Trophoblast cell (in vitro differentiated cells and primary cell): Measurements from ENCODE around the gene TAX1BP3.
A peak's percentile ranks its signal among the peaks of the same experiment; 100 is the strongest.

ENCODE experiments used
- DNase-seq, 2 donors: peaks; one replicate each; pipeline ENCODE4 v3.0.0-alpha.2; 2016
- H2AFZ ChIP-seq: 2 replicates; pipeline ENCODE4 v1.6.1; 2013; ENCODE audit warnings: low read length, moderate library complexity, mild to moderate bottlenecking; ENCODE audit not compliant: insufficient read depth, poor library complexity
- H2AK5ac ChIP-seq: 2 replicates; pipeline ENCODE4 v1.6.1; 2013; ENCODE audit warnings: mild to moderate bottlenecking, low read length
- H2BK120ac ChIP-seq: 2 replicates; pipeline ENCODE4 v1.6.1; 2013; ENCODE audit warnings: low read length, mild to moderate bottlenecking, moderate library complexity; ENCODE audit not compliant: insufficient read depth, poor library complexity
- H2BK12ac ChIP-seq: 2 replicates; pipeline ENCODE4 v1.6.1; 2013; ENCODE audit warnings: mild to moderate bottlenecking, low read length, moderate library complexity
- H2BK5ac ChIP-seq: 2 replicates; pipeline ENCODE4 v1.6.1; 2013; ENCODE audit warnings: low read length, low read depth, moderate library complexity, mild to moderate bottlenecking; ENCODE audit not compliant: poor library complexity
- H3K14ac ChIP-seq: 2 replicates; pipeline ENCODE4 v1.6.1; 2013; ENCODE audit warnings: mild to moderate bottlenecking, low read length
- H3K18ac ChIP-seq: 2 replicates; pipeline ENCODE4 v1.6.1; 2013; ENCODE audit warnings: mild to moderate bottlenecking, low read length
- H3K23ac ChIP-seq: 2 replicates; pipeline ENCODE4 v1.6.1; 2013; ENCODE audit warnings: low read length
- H3K27ac ChIP-seq: 2 replicates; pipeline ENCODE4 v1.5.1; 2013; ENCODE audit warnings: low read depth, mild to moderate bottlenecking, inconsistent platforms, low read length, moderate library complexity
- H3K27me3 ChIP-seq: 2 replicates; pipeline ENCODE4 v1.6.1; 2013; ENCODE audit warnings: inconsistent platforms, mild to moderate bottlenecking, low read length, moderate library complexity; ENCODE audit not compliant: insufficient read depth
- H3K36me3 ChIP-seq, 2 experiments: 1 replicate in 1 of 2; 2 replicates in 1 of 2; pipeline ENCODE4 v1.6.1; 2013; ENCODE audit warnings: low read length in 2 of 2, mild to moderate bottlenecking in 2 of 2, moderate library complexity in 1 of 2; ENCODE audit not compliant: insufficient read depth in 2 of 2, control insufficient read depth in 1 of 2
- H3K4ac ChIP-seq: 2 replicates; pipeline ENCODE4 v1.6.1; 2013; ENCODE audit warnings: low read depth, mild to moderate bottlenecking, low read length, moderate library complexity
- H3K4me1 ChIP-seq, 2 experiments: 1 replicate in 1 of 2; 2 replicates in 1 of 2; pipeline ENCODE4 v1.6.1; 2013; ENCODE audit warnings: low read length in 2 of 2, mild to moderate bottlenecking in 2 of 2, moderate library complexity in 1 of 2; ENCODE audit not compliant: insufficient read depth in 2 of 2, control insufficient read depth in 1 of 2
- H3K4me2 ChIP-seq: 2 replicates; pipeline ENCODE4 v1.6.1; 2013; ENCODE audit warnings: inconsistent platforms, mild to moderate bottlenecking, low read length, moderate library complexity
- H3K4me3 ChIP-seq: 2 replicates; pipeline ENCODE4 v1.5.1; 2013; ENCODE audit warnings: mild to moderate bottlenecking, low read depth, low read length, inconsistent platforms
- H3K79me1 ChIP-seq: one replicate; pipeline ENCODE4 v1.6.1; 2013; ENCODE audit warnings: low read length
- H3K79me2 ChIP-seq: 2 replicates; pipeline ENCODE4 v1.6.1; 2013; ENCODE audit warnings: low read length, mild to moderate bottlenecking; ENCODE audit not compliant: control insufficient read depth, insufficient read depth, poor library complexity
- H3K9ac ChIP-seq: 2 replicates; pipeline ENCODE4 v1.6.1; 2013; ENCODE audit warnings: mild to moderate bottlenecking, low read length
- H3K9me3 ChIP-seq: 2 replicates; pipeline ENCODE4 v1.6.1; 2013; ENCODE audit warnings: low read depth, mild to moderate bottlenecking, control low read depth, inconsistent platforms, low read length; ENCODE audit not compliant: insufficient read depth
- H4K12ac ChIP-seq: 2 replicates; pipeline ENCODE4 v1.6.1; 2013; ENCODE audit warnings: low read depth, mild to moderate bottlenecking, low read length, moderate library complexity
- H4K8ac ChIP-seq: 2 replicates; pipeline ENCODE4 v1.6.1; 2013; ENCODE audit warnings: low read depth, mild to moderate bottlenecking, low read length, moderate library complexity
- H4K91ac ChIP-seq: one replicate; pipeline ENCODE4 v1.6.1; 2013; ENCODE audit warnings: low read depth, mild to moderate bottlenecking, low read length, moderate library complexity
- WGBS: extraction: QIAGEN DNeasy Blood & Tissue Kit; methylation state at CpG from one replicate; pipeline ENCODE4 v1.1.7; 2013; ENCODE audit warnings: missing lambda C conversion rate; ENCODE audit not compliant: insufficient read length, insufficient coverage; ENCODE audit errors: extremely low coverage; 5-methylcytosine and 5-hydroxymethylcytosine counted together

Gene TAX1BP3

DNA sequence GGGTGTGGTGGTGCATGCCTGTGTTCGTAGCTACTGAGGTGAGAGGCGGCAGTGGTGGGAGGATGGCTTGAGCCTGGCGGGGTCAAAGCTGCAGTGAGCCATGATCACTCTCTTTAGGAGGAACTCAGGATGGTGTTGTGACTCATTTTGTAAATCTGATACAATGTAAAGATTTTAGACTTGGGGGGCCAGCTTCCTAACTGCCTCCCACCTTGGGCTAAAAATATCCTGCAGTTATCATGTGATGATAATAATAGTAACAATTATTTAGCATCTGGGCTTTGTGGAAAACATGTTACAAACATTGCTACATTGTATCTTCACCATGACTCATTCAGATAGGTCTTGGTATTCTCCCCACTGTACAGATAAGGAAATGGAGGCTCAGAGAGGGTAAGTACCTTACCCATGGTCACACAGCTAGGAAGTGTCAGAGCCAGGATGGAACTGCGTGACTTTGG lies 24.5 kb downstream of the TAX1BP3 start:
- Histone ChIP-seq H3K9ac (no peak overlapping the region), H3K79me1 (no peaks in the 10 kb centered on the region), H3K79me2 (no peaks in the 10 kb centered on the region), H4K8ac (no peak overlapping the region), H2BK120ac (no peak overlapping the region), H3K27me3 (no peaks in the 10 kb centered on the region), H3K36me3 (peaks cover 25 to 26% of the 10 kb centered on the region in 2 experiments), H2BK12ac (no peak overlapping the region), H2BK5ac (no peak overlapping the region), H3K14ac (no peak overlapping the region), H4K91ac (no peak overlapping the region), H2AFZ (no peak overlapping the region), H3K4me2 (no peak overlapping the region), H4K12ac (no peak overlapping the region), H3K4me3 (no peak overlapping the region), H3K4ac (no peak overlapping the region), H2AK5ac (no peak overlapping the region), H3K4me1 (no peaks in the 10 kb centered on the region), H3K18ac (no peak overlapping the region), H3K27ac (no peak overlapping the region), H3K9me3 (no peaks in the 10 kb centered on the region), H3K23ac (no peak overlapping the region)
- no CpG with 5 or more reads among the region's 4 CpGs for WGBS
- DNase-seq = no peak

DNA sequence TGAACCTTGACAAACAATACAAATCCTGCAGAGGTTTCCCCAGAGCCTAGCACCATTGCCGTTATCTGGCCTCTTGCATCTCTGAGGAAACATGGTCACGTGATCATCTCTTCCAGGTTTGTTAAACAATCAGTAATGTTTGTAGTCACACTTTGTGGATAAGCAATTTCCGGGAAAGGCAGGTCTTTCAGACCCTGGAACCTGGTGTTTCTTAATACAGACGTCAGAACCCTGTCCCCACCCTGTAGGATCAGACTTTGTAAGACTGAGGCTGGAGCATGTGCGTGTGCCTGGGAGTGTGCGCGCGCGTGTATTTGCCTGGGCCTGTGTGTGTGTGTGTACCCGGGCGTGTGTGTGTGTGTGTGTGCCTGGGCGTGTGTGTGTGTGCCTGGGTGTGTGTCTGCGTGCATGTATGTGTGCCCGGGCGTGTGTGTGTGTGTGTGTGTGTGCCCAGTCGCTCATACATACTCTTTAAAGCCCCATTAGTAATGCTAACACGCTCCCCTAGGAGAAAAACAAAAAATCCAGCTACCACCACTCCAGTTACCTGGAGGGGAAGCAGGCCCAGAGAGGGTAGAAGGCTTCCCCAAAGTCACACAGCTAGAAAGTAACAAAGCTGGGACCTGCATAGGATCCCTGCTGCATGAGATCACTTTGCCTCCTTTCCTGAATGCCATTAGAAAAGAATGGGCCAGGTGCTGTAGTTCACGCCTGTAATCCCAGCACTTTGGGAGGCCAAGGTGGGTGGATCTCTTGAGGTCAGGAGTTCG lies 26.5 kb downstream of the TAX1BP3 start:
- no peak overlapping the region for H3K27ac ChIP-seq
- no peaks in the 10 kb centered on the region for H3K9me3 ChIP-seq
- H3K4ac ChIP-seq = no peak overlapping the region
- H3K79me1 ChIP-seq = no peaks in the 10 kb centered on the region
- no peaks in the 10 kb centered on the region for H3K27me3 ChIP-seq
- no peak overlapping the region for H2BK12ac ChIP-seq
- DNase-seq = peak in 1 of 2 donors; percentile 41
- peaks cover 1% of the 10 kb centered on the region for H3K79me2 ChIP-seq
- no peak overlapping the region for H4K12ac ChIP-seq
- no peak overlapping the region for H4K91ac ChIP-seq
- peaks cover 22 to 25% of the 10 kb centered on the region in 2 experiments for H3K36me3 ChIP-seq
- no peak overlapping the region for H3K18ac ChIP-seq
- H3K4me1 ChIP-seq = peaks cover 0 to 4% of the 10 kb centered on the region in 2 experiments
- no peak overlapping the region for H2BK120ac ChIP-seq
- H2AFZ ChIP-seq = no peak overlapping the region
- WGBS = no CpG with 5 or more reads among the region's 19 CpGs
- H3K23ac ChIP-seq = no peak overlapping the region
- H4K8ac ChIP-seq = no peak overlapping the region
- H2AK5ac ChIP-seq = no peak overlapping the region
- H3K9ac ChIP-seq = no peak overlapping the region
- H2BK5ac ChIP-seq = no peak overlapping the region
- H3K4me3 ChIP-seq = no peak overlapping the region
- no peak overlapping the region for H3K4me2 ChIP-seq
- H3K14ac ChIP-seq = no peak overlapping the region

GRCh38 chr17:3641014-3641413 lies 27.4 kb downstream of the TAX1BP3 start:
- peaks cover 6% of the 10 kb centered on the region for H3K79me2 ChIP-seq
- H3K4me3 ChIP-seq = no peak overlapping the region
- no peak overlapping the region for H2BK120ac ChIP-seq
- no peak overlapping the region for H4K12ac ChIP-seq
- peaks cover 0 to 4% of the 10 kb centered on the region in 2 experiments for H3K4me1 ChIP-seq
- no peak overlapping the region for H2AFZ ChIP-seq
- no peak overlapping the region for H2AK5ac ChIP-seq
- no peak overlapping the region for H2BK12ac ChIP-seq
- no peak overlapping the region for H4K8ac ChIP-seq
- H2BK5ac ChIP-seq = no peak overlapping the region
- H3K27me3 ChIP-seq = no peaks in the 10 kb centered on the region
- H3K79me1 ChIP-seq = peaks cover 3% of the 10 kb centered on the region
- no peak overlapping the region for H3K9ac ChIP-seq
- no peak for DNase-seq
- H4K91ac ChIP-seq = no peak overlapping the region
- H3K23ac ChIP-seq = no peak overlapping the region
- peaks cover 20% of the 10 kb centered on the region in 2 experiments for H3K36me3 ChIP-seq
- H3K27ac ChIP-seq = no peak overlapping the region
- H3K14ac ChIP-seq = no peak overlapping the region
- WGBS = no CpG with 5 or more reads among the region's 3 CpGs
- H3K18ac ChIP-seq = no peak overlapping the region
- no peaks in the 10 kb centered on the region for H3K9me3 ChIP-seq
- H3K4me2 ChIP-seq = no peak overlapping the region
- no peak overlapping the region for H3K4ac ChIP-seq

DNA sequence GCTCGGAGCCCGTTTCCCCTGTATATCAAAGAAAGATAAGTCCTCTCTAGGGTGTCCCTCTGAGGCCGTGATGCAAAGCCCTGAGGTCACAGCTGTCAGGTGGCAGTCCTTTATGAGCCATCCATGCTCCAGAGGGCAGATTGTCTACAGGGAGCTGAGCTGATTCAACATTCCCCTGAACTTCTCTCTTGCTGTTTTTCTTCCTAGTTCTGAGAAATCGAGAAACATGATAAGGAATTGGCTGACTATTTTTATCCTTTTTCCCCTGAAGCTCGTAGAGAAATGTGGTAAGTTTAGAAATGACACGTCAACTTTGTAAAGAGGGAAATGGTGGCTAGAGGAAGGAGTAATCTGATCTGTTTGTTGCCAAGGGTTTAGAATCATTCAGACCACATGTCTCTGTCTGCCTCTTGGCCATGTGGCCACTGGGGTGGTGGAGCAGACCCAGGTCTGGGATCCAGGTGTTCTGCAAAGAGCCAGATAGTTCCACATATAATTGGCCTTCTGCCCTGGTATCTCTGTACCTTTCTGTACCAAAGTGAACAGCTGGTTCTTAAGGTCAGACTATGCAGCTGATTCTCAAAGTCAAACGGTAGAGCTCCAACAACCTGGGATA lies 28.3 kb downstream of the TAX1BP3 start:
- H3K23ac ChIP-seq = no peak overlapping the region
- H3K4ac ChIP-seq = no peak overlapping the region
- H3K79me2 ChIP-seq = peaks cover 8% of the 10 kb centered on the region
- no peak overlapping the region for H3K4me2 ChIP-seq
- no peak overlapping the region for H4K8ac ChIP-seq
- no peak overlapping the region for H3K9ac ChIP-seq
- H4K12ac ChIP-seq = no peak overlapping the region
- DNase-seq = peak in 1 of 2 donors; percentile 28
- peaks cover 16 to 18% of the 10 kb centered on the region in 2 experiments for H3K36me3 ChIP-seq
- H2BK5ac ChIP-seq = no peak overlapping the region
- no peak overlapping the region for H3K27ac ChIP-seq
- no peak overlapping the region for H2BK120ac ChIP-seq
- no peak overlapping the region for H3K18ac ChIP-seq
- no peak overlapping the region for H4K91ac ChIP-seq
- peaks cover 5% of the 10 kb centered on the region for H3K79me1 ChIP-seq
- no peak overlapping the region for H3K14ac ChIP-seq
- H3K9me3 ChIP-seq = no peaks in the 10 kb centered on the region
- WGBS = no CpG with 5 or more reads among the region's 7 CpGs
- no peak overlapping the region for H2AFZ ChIP-seq
- peaks cover 0 to 4% of the 10 kb centered on the region in 2 experiments for H3K4me1 ChIP-seq
- H3K27me3 ChIP-seq = no peaks in the 10 kb centered on the region
- no peak overlapping the region for H2BK12ac ChIP-seq
- no peak overlapping the region for H3K4me3 ChIP-seq
- H2AK5ac ChIP-seq = no peak overlapping the region
